Vagina (tissue), 2 donors: ENCODE measurements around the gene RPS6KA5.

Source experiments
- CTCF ChIP-seq, 3 experiments: fragments of 450-650 bp in 2 of 3; fragments of 200-600 bp in 1 of 3; sonication (generic) in 1 of 3; IDR thresholded peaks; one replicate each; pipeline ENCODE4 v1.5.1; 2017 to 2019; ENCODE audit warnings: antibody characterized with exemption in 3 of 3, mild to moderate bottlenecking in 2 of 3, moderate library complexity in 2 of 3
- POLR2A ChIP-seq, 2 donors: fragments of 450-650 bp; IDR thresholded peaks; one replicate each; pipeline ENCODE4 v1.6.1; 2017; ENCODE audit warnings: antibody characterized with exemption in 2 of 2, mild to moderate bottlenecking in 2 of 2, moderate library complexity in 2 of 2

DNA sequence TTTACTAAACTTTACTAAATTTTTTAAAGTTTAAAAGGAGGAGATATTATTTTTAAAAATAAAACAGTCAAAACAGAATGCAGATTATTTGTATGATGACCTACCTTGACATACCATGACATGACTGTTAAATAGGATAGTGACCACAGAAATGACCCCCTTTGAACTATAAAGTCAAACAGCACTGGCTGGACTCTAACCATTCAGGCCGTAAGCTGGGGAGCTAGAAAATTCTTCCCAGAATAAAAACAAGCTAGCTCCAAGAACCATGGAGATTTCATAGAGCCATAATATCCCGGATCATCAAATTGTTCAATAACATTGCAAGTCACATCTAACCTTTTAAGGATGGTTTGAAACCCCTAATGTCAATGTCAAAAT, 50.3 kb downstream of the RPS6KA5 start:
- no peak for TF ChIP-seq POLR2A (IDR thresholded peaks at IDR 0.05)
- TF ChIP-seq CTCF (IDR thresholded peaks at IDR 0.05): no peak
